K562 treated with DMSO at 1 percent for 24 hours (cell line): ENCODE measurements around the gene ADPRS. TPM values are rescaled to one million over a fixed set of nuclear protein-coding genes. Genes with fewer than 3 reads are reported as not detected.

ENCODE experiments used
- total RNA-seq: library from RNA; unstranded; fragments of 300-600 nt; gene quantifications from 2 replicates; pipeline ENCODE4 v1.2.3, GENCODE V29; 2022; ENCODE audit warnings: low read depth; ENCODE audit not compliant: insufficient read depth

ADPRS gene, protein sequence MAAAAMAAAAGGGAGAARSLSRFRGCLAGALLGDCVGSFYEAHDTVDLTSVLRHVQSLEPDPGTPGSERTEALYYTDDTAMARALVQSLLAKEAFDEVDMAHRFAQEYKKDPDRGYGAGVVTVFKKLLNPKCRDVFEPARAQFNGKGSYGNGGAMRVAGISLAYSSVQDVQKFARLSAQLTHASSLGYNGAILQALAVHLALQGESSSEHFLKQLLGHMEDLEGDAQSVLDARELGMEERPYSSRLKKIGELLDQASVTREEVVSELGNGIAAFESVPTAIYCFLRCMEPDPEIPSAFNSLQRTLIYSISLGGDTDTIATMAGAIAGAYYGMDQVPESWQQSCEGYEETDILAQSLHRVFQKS
- 50.9 and 55.8 TPM in 2 replicates for total RNA-seq

DNA sequence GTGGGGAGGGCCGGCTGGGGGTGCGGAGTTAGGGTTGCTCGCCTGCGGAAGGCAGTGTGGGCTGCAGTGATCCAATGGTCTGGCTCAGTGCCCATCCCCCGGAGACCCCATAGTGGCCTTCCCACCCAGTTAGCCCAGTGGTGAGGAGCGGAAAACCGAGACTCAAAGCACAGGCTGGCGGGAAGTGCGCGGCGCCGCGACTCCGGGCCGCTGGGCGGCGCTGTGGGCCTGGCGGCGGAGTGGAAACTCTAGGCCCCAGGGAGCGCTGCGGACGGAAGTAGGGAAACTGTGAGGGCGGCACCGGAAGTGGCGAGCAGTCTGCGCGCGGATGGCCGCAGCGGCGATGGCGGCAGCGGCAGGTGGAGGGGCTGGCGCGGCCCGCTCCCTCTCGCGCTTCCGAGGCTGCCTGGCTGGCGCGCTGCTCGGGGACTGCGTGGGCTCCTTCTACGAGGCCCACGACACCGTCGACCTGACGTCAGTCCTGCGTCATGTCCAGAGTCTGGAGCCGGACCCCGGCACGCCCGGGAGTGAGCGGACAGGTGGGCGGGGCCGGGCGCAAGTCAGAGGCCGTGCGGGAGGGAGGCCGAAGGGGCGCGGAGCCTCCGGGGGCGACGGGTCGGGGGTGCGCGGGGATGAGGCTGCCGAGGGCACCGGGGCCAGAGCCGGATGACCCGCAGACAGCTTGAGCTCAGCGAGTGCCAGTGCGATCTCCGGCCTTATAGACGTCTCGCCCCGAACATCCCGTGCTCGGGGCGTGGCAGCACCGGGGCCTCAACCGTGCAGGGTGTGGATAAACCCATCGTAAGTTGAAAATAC lies at the start of gene ADPRS:
Gene ADPRS, plus strand, starts transcription at position 316 of the 816 bp plus-strand sequence. Its CDS starts 13 bp downstream, at position 329.

DNA sequence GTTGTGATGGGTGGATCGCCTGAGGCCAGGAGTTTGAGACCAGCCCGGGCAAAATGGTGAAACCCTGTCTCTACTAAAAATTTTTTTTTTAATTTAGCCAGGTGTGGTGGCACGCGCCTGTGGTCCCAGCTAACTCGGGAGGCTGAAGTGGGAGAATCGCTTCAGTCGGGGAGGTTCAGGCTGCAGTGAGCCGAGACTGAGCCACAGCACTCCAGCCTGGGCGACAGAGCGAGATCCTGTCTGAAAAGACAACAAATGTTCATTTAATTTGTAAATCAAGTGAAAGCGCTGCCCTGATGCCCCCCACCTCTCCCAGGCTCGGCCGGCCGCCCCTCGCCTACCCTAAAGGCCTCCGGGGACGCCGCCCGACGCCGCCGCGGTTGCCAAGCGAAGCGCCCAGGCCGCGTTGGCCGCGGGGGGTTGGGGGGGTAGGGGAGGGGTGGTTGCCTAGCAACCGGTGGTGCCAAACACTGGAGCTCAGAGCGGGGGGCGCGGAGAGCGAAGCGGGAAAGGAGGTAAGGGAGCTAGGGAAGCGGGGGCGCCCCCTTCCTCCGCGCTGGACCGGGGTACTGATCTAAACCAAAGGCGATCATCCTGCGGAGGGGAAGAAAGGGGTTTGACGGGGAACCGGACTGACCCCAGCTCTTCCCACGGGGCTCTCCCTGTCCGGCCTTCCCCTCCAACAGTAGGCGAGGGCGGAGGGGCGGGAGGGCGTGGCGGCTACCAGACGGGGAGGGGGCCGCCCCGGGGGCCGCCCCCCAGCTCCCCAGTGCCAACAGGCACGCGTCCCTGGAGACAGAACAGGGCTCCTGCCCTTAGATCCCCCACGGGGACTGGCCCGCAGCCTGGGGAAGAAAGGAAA lies 4.8 kb upstream of the ADPRS start, which contains the start of gene TEKT2:
Gene TEKT2, plus strand, starts transcription at position 460 of the 862 bp plus-strand sequence. CDS start 828 bp downstream, outside the sequence.

DNA sequence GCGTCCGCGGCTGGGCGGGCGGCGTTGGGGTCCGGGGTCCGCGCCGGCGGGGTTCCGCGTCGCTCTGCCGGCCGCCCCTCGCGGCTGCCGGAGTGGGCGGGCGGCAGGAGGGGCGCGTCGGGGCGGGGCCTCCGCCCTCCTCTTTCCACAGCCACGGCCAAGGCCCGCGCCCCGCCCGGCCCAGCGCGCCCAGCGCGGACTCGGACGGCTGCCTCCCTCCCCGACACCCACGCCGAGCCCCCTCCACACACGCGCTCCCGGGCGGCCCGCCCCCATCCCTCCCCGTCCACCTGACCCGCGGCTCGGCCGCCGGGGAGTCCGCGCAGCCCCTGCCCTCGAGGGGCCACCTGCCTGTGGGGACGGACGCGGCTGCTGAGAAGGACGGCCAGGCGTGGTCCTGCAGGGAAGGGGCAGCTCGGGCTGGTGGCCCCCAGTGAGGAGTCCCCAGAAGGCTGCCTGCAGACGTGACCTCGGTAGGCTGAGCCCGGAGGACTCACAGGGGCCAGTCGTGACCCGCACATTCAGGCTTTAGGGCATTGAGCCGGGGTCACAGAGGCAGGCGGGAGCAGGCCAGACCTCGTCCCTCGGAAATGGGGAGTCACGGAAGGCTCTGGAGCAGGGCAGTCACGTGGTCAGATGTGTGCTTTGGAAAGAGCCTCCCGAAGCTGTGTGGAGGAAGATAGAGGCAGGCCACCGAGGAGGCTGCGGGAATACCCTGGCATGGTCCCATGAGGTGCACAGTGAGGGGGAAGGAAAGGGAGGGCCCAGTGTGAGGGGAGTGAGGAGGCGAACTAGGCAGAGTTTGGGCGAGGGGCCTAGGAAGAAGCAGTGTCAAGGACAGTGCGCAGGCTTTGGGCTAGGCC lies 36.7 kb downstream of the ADPRS start, which contains the start of gene COL8A2:
Gene COL8A2, minus strand, starts transcription at position 94 of the 863 bp plus-strand sequence. CDS start 24,980 bp downstream, outside the sequence.

Other genes with a start within 250 kb of the ADPRS start
- 14.3 and 15.2 TPM in 2 replicates for gene AGO1, start 205.7 kb upstream of the ADPRS start, total RNA-seq
- gene AGO3, start 157.8 kb upstream of the ADPRS start, total RNA-seq, result 11.4 and 12.2 TPM in 2 replicates
- not detected in 2 replicates for gene TEKT2, start 4.8 kb upstream of the ADPRS start, total RNA-seq
- not detected in 2 replicates for gene COL8A2, start 36.3 kb downstream of the ADPRS start, total RNA-seq
- gene TRAPPC3, start 60.6 kb downstream of the ADPRS start, total RNA-seq, result 119 and 136 TPM in 2 replicates
- 148 and 153 TPM in 2 replicates for gene MAP7D1, start 67.3 kb downstream of the ADPRS start, total RNA-seq
- gene THRAP3, start 135.6 kb downstream of the ADPRS start, total RNA-seq, result 63.0 and 63.2 TPM in 2 replicates
- 2.5 and 2.7 TPM in 2 replicates for gene SH3D21, start 217.5 kb downstream of the ADPRS start, total RNA-seq
- gene EVA1B, start 234.8 kb downstream of the ADPRS start, total RNA-seq, result 182 TPM in 2 replicates